22Rv1 (cell line): Measurements from ENCODE around the gene ZNF398.

Experiments
- CTCF ChIP-seq: fragments of 450-650 bp; IDR thresholded peaks from 2 replicates; pipeline ENCODE4 v1.5.1; 2017; ENCODE audit warnings: mild to moderate bottlenecking
- ZFX ChIP-seq: fragments of 450-650 bp; IDR thresholded peaks from 2 replicates; pipeline ENCODE4 v1.6.1; 2017; ENCODE audit warnings: antibody characterized with exemption, borderline replicate concordance

DNA sequence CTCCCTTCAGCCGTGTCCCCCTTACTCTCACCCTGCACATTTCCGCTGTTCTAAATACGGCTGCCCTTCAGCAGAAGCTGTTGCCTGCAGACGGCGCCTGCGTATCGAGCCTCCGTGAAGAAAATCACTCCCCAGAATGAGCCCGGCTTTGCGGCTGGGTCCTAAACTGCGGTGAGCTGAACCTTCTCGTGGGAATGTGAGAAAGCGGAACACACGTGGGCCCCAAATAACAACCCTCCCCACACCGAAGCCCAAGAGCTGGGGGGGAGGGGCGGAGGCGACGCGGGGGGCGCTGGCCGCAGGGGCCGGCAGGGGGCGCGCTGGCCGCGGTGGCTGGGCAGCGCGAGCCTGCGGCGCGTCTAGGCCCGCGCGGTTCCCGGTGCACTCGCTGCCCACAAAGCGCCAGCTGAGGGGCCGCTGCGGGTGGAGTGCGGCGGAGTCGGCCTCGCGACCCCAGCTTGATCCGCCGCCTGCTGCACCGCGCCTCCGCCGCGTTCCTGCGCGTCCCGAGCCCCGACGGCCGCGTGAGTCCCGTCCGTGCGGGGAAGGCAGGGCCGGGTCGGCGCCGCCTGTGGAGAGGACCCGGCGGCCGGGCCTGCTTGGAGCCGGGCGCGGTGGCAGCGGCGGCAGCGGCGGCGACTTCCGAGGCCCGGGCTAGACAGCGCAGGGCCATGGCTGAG, at the start of gene ZNF398:
- no peak for TF ChIP-seq ZFX
- peak; percentile 100 for TF ChIP-seq CTCF
